Neural cell (in vitro differentiated cells): ENCODE results near the gene KCNA2.

Experiments used
- TAF1 ChIP-seq: IDR thresholded peaks from 2 replicates; pipeline ENCODE4 v1.6.1; 2012; ENCODE audit warnings: low read depth
- TF ChIP-seq, protein P1 (sequence below): fragments of 450-650 bp; IDR thresholded peaks from 2 replicates; pipeline ENCODE4 v1.5.1; 2014; ENCODE audit warnings: antibody characterized with exemption, mild to moderate bottlenecking, moderate library complexity; ENCODE audit not compliant: poor library complexity, severe bottlenecking

DNA sequence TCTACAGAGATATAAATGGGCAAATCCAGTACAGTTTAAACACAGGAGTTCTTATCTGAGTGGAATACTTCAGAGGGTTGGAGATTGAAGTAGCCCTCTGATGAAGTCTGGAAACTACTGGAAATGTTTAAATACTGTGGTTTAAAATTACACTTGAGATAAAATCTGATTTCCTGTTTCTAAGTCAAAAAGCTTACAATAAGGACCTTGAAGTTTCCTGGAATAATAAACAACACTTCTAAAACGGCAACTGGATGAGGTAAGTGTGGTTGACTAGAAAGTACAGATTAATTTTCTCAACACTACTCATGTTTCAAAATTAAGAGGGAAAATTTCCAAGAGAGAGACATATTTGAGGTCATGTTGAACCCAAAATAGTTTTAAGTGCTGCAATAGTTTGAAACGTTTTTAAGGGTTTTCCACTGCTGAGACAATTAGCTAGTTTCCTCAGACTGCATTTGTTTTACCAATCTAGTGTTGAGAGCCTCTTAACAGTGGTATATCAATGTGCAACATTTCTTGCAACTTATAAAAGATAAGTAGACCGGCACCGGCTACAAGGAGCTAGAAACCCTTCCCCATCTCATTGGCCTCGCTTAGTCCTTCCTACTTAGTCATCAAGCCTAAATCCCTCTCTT lies 41.2 kb upstream of the KCNA2 start:
- TF ChIP-seq, protein P1, sequence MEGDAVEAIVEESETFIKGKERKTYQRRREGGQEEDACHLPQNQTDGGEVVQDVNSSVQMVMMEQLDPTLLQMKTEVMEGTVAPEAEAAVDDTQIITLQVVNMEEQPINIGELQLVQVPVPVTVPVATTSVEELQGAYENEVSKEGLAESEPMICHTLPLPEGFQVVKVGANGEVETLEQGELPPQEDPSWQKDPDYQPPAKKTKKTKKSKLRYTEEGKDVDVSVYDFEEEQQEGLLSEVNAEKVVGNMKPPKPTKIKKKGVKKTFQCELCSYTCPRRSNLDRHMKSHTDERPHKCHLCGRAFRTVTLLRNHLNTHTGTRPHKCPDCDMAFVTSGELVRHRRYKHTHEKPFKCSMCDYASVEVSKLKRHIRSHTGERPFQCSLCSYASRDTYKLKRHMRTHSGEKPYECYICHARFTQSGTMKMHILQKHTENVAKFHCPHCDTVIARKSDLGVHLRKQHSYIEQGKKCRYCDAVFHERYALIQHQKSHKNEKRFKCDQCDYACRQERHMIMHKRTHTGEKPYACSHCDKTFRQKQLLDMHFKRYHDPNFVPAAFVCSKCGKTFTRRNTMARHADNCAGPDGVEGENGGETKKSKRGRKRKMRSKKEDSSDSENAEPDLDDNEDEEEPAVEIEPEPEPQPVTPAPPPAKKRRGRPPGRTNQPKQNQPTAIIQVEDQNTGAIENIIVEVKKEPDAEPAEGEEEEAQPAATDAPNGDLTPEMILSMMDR, result no peak
- TF ChIP-seq TAF1, result no peak
